ENCODE measurements around the gene SLC25A24. TPM values are rescaled to one million over a fixed set of nuclear protein-coding genes. Genes with fewer than 3 reads are reported as not detected.
"Not testable (repeated sequence)": the region's sequence is repeated elsewhere in the genome, so short reads cannot be mapped to it uniquely, and the experiment has no call there.

Gene SLC25A24
- total and polyA plus RNA-seq, 10 of the 15 experiments (the other 5 are each of a cell fraction or from before 2014, with no cell fraction given) = 4.0 to 20.6 (median 14.2) TPM

DNA sequence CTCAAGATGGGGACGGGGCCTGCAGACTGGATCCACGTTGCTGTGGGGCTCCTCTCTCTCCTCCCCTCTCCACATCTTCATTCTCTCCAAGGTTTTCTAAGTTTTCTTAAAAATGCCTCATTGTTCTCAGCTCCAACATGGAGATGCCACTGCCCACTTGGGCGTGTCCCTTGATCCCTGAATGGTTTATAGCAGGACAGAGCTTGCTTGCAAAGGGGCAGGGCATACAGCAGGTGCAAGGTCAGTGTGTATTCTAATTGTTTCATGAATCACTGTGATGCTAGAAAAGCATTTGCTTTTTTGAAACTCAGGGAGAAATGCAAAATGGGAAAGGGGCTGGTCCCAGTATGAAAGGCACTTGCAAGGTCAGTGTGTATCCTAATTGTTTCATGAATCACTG, 29.8 kb upstream of the SLC25A24 start:
- ATAC-seq; CTCF ChIA-PET; H3K9ac ChIP-seq (ENCODE audit: control insufficient read depth, insufficient read depth, low read length); FAIRE-seq; H3K79me2 ChIP-seq (ENCODE audit: control insufficient read depth, insufficient read depth, low read length); H2AFZ ChIP-seq (ENCODE audit: control insufficient read depth, low read depth, low read length); H3K4me2 ChIP-seq (ENCODE audit: control insufficient read depth, insufficient read depth); H4K20me1 ChIP-seq (ENCODE audit: control insufficient read depth, insufficient read depth); H3K9me3 ChIP-seq (replicated peaks; ENCODE audit: control insufficient read depth, insufficient read depth, low read length); SMC1A ChIA-PET (ENCODE audit: uncharacterized antibody, unreplicated experiment); DNase-seq (ENCODE audit: low read depth, low spot score); intact Hi-C loops (cut with micrococcal nuclease; ENCODE audit: unreplicated experiment); BruUV-seq (replicated peaks); H3K4me3 ChIP-seq; POLR2A ChIA-PET; RAD21 ChIA-PET (ENCODE audit: unreplicated experiment); in situ Hi-C loops (cut with MboI); H3K4me1 ChIP-seq (ENCODE audit: control insufficient read depth, insufficient read depth, low read length); H3K36me3 ChIP-seq (ENCODE audit: control insufficient read depth in 2 of 2, insufficient read depth in 2 of 2, low read length in 1 of 2); H3K27me3 ChIP-seq (replicated peaks in 1 of 2; ENCODE audit: control insufficient read depth in 2 of 2, insufficient read depth in 2 of 2, low read length in 1 of 2); H3K27ac ChIP-seq (ENCODE audit: control insufficient read depth, insufficient read depth): not testable (repeated sequence)
- no CpG with 5 or more reads among the region's 3 CpGs for WGBS (ENCODE audit: insufficient coverage, insufficient replicate concordance, low lambda C conversion rate, missing lambda C conversion rate)

DNA sequence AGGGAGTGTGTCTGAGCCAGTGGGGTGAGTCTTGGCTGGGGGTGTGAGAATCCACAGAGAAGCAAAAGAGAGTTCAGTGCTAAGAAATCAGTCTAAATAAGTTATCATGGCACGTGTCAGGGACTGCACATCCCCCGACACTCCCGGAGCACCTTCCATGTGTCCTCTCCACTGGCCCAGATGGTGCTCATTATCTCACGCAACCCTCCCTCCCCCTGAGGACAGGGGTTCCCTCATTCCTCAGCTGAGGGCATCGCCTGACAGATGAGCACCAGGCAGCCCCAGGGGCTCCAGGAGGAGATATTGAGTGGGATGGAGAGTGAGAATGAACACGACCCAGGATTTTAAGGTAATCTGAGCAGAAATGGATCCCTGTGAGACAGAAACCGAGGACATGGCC, 27.6 kb upstream of the SLC25A24 start:
- in situ Hi-C loops (cut with MboI); FAIRE-seq; H3K27me3 ChIP-seq (replicated peaks in 1 of 2; ENCODE audit: control insufficient read depth in 2 of 2, insufficient read depth in 2 of 2, low read length in 1 of 2); ATAC-seq; H3K36me3 ChIP-seq (ENCODE audit: control insufficient read depth in 2 of 2, insufficient read depth in 2 of 2, low read length in 1 of 2); H3K4me2 ChIP-seq (ENCODE audit: control insufficient read depth, insufficient read depth); intact Hi-C loops (cut with micrococcal nuclease; ENCODE audit: unreplicated experiment); BruUV-seq (replicated peaks); SMC1A ChIA-PET (ENCODE audit: uncharacterized antibody, unreplicated experiment); RAD21 ChIA-PET (ENCODE audit: unreplicated experiment); H4K20me1 ChIP-seq (ENCODE audit: control insufficient read depth, insufficient read depth); CTCF ChIA-PET; POLR2A ChIA-PET; H3K27ac ChIP-seq (ENCODE audit: control insufficient read depth, insufficient read depth); H3K4me3 ChIP-seq; H3K9me3 ChIP-seq (replicated peaks; ENCODE audit: control insufficient read depth, insufficient read depth, low read length); H2AFZ ChIP-seq (ENCODE audit: control insufficient read depth, low read depth, low read length); H3K79me2 ChIP-seq (ENCODE audit: control insufficient read depth, insufficient read depth, low read length); H3K4me1 ChIP-seq (ENCODE audit: control insufficient read depth, insufficient read depth, low read length); H3K9ac ChIP-seq (ENCODE audit: control insufficient read depth, insufficient read depth, low read length); DNase-seq (ENCODE audit: low read depth, low spot score): not testable (repeated sequence)
- no CpG with 5 or more reads among the region's 7 CpGs for WGBS (ENCODE audit: insufficient coverage, insufficient replicate concordance, low lambda C conversion rate, missing lambda C conversion rate)

DNA sequence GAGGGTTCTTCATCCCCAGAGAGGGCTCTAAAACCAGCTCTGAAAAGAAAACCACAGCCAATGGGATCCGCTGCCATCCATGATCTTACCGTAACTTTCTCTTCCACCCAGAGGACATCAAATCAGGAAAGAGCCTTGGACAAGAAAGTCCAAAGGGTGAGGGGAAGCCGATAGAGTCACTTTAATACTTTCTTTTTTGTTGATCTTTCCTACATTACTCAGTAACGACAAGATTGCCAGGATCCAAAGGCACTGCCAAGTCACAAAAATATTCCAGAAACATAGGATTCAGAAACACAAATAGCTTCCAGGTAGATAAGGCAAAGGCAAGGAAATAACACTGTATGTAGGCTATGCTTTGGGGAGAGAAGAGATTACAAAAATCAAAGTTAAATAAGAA, 26.7 kb upstream of the SLC25A24 start:
- POLR2A ChIA-PET; H2AFZ ChIP-seq (ENCODE audit: control insufficient read depth, low read depth, low read length); H3K9me3 ChIP-seq (replicated peaks; ENCODE audit: control insufficient read depth, insufficient read depth, low read length); H4K20me1 ChIP-seq (ENCODE audit: control insufficient read depth, insufficient read depth); H3K9ac ChIP-seq (ENCODE audit: control insufficient read depth, insufficient read depth, low read length); ATAC-seq; H3K4me3 ChIP-seq; H3K4me2 ChIP-seq (ENCODE audit: control insufficient read depth, insufficient read depth); RAD21 ChIA-PET (ENCODE audit: unreplicated experiment); H3K79me2 ChIP-seq (ENCODE audit: control insufficient read depth, insufficient read depth, low read length); SMC1A ChIA-PET (ENCODE audit: uncharacterized antibody, unreplicated experiment); H3K36me3 ChIP-seq (ENCODE audit: control insufficient read depth in 2 of 2, insufficient read depth in 2 of 2, low read length in 1 of 2); in situ Hi-C loops (cut with MboI); FAIRE-seq; intact Hi-C loops (cut with micrococcal nuclease; ENCODE audit: unreplicated experiment); DNase-seq (ENCODE audit: low read depth, low spot score); H3K27me3 ChIP-seq (replicated peaks in 1 of 2; ENCODE audit: control insufficient read depth in 2 of 2, insufficient read depth in 2 of 2, low read length in 1 of 2); BruUV-seq (replicated peaks); H3K27ac ChIP-seq (ENCODE audit: control insufficient read depth, insufficient read depth); H3K4me1 ChIP-seq (ENCODE audit: control insufficient read depth, insufficient read depth, low read length); CTCF ChIA-PET: not testable (repeated sequence)
- 0% methylated on average over 1 of the region's 4 CpGs for WGBS (ENCODE audit: insufficient coverage, insufficient replicate concordance, low lambda C conversion rate, missing lambda C conversion rate)

DNA sequence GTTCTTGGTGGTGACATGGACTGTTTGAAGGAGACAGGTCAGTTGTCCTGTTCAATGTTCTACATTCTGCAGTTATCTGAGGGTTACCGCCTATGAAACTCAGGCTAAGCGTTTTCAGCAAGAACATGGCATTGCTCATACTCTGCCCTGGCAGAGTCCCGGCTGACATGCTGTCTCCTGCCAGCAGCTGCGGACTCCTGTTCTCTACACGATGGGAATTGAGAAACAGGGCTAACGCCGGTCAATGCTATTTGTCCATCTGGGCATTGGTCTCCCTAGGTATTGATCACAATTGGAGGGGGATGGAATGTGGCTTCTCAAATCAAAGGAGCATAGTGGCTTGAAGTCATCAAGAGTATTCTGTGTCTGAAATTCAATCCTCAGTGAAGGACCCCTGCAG, 23.1 kb upstream of the SLC25A24 start:
- H3K4me3 ChIP-seq; H3K9ac ChIP-seq (ENCODE audit: control insufficient read depth, insufficient read depth, low read length); H4K20me1 ChIP-seq (ENCODE audit: control insufficient read depth, insufficient read depth); H3K79me2 ChIP-seq (ENCODE audit: control insufficient read depth, insufficient read depth, low read length); H3K9me3 ChIP-seq (replicated peaks; ENCODE audit: control insufficient read depth, insufficient read depth, low read length); DNase-seq (ENCODE audit: low read depth, low spot score); ATAC-seq; CTCF ChIA-PET; H2AFZ ChIP-seq (ENCODE audit: control insufficient read depth, low read depth, low read length); RAD21 ChIA-PET (ENCODE audit: unreplicated experiment); H3K27me3 ChIP-seq (replicated peaks in 1 of 2; ENCODE audit: control insufficient read depth in 2 of 2, insufficient read depth in 2 of 2, low read length in 1 of 2); FAIRE-seq; SMC1A ChIA-PET (ENCODE audit: uncharacterized antibody, unreplicated experiment); POLR2A ChIA-PET; in situ Hi-C loops (cut with MboI); BruUV-seq (replicated peaks); H3K4me2 ChIP-seq (ENCODE audit: control insufficient read depth, insufficient read depth); intact Hi-C loops (cut with micrococcal nuclease; ENCODE audit: unreplicated experiment); H3K27ac ChIP-seq (ENCODE audit: control insufficient read depth, insufficient read depth); H3K36me3 ChIP-seq (ENCODE audit: control insufficient read depth in 2 of 2, insufficient read depth in 2 of 2, low read length in 1 of 2); H3K4me1 ChIP-seq (ENCODE audit: control insufficient read depth, insufficient read depth, low read length): not testable (repeated sequence)
- WGBS (ENCODE audit: insufficient coverage, insufficient replicate concordance, low lambda C conversion rate, missing lambda C conversion rate) = 71% methylated on average over 7 of the region's 7 CpGs
